Stimulated activated CD4-positive, alpha-beta T cell treated with anti-CD3 and anti-CD28 coated beads, TNF-alpha, amount 100 ng/mL, for 1 hour (primary cell): Measurements from ENCODE around the gene PACSIN2.
"Not testable (repeated sequence)": the region's sequence is repeated elsewhere in the genome, so short reads cannot be mapped to it uniquely, and the experiment has no call there.

Experiments
- DNase-seq, 3 donors: peaks; one replicate each; pipeline ENCODE4 v3.0.0-alpha.2; 2020; ENCODE audit warnings: low read depth in 3 of 3, low spot score in 1 of 3

The PACSIN2 gene

DNA sequence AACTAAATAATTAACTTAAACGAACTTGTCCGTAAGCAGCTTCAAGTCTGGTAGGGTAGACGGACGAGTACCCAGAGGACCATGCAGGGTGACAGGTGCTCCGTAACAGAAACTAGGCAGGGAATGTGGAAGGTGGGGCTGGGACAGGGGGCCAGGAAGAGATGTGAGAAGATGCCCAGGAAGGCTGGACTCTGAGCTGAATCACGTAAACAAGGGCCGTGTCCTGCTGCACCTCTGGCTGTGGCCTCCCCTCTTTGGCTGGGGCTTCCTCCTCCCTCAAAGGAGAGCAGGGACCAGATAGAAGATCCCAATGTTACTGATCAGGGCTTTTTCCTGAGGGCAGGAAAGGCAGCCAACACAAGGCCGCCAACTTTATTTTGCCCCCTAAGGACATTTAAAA lies 47.9 kb downstream of the PACSIN2 start:
- DNase-seq: no peak

DNA sequence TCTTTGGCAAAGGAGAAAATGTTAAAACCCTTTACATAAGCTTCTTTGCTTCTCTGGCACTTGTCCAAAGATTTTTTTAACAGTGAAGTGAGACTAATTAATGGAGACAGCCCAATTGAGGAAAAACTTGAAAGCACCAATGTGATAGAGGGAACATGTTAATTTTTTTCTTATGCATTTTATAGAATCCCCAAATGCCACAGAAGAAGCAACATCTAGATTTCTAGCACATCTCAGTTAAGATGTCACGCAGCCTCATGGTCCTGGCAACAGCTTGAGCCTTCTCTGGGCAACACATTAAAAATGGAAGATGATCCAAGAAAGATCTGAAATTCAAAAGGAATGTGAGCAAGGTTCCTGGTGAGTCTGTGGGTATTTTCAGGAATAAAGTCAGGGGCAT lies 48.5 kb downstream of the PACSIN2 start:
- no peak for DNase-seq

DNA sequence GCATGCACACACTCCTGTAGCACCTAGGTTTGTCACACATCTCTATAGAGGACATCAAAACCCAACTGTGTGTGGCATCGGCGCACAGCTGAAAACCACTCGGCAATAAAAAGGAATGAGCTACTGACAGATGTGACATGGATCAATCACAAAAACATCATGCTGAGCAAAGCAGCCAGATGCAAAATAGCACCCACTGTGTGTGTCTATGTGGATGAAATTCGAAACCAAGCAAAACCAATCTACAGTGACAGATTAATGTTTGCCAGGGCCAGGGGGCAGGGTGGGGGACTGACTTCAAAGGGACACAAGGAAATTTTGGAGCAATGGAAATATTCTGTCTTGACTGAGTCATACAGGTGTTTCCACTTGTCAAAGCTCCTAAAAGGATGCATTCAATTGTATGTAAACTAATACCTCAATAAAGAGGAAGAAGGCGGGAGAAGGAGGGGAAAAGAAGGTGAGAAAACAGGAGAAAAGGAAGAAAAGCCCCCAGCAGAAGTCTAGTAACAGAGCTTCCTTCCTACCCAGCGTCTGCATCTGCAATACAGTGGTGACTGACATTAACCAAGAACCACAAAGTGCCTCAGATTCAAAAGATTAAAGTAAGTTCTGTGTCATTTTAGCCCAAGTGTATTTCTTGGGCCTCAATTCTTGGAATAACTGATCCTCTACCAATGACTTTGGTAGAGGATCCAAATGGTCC lies 49.8 kb downstream of the PACSIN2 start:
- no peak for DNase-seq

DNA sequence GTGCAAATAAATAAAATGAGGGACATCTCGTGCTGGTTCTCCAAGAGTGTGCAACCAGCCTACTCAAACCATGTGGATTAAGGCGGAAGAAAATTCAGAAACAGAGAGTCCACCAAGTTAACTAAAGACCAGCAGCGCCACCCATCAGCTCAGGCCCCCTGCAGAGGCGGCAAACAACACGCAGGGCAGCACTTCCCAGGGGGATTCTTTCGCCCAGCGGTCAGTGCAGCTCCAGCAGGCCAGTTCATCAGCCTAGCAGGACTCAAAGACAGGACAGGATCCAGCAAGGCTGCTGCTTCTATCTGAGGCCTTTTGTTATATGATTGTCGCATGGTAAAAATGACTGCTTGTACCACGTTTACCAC lies 51.7 kb downstream of the PACSIN2 start:
- no peak for DNase-seq

DNA sequence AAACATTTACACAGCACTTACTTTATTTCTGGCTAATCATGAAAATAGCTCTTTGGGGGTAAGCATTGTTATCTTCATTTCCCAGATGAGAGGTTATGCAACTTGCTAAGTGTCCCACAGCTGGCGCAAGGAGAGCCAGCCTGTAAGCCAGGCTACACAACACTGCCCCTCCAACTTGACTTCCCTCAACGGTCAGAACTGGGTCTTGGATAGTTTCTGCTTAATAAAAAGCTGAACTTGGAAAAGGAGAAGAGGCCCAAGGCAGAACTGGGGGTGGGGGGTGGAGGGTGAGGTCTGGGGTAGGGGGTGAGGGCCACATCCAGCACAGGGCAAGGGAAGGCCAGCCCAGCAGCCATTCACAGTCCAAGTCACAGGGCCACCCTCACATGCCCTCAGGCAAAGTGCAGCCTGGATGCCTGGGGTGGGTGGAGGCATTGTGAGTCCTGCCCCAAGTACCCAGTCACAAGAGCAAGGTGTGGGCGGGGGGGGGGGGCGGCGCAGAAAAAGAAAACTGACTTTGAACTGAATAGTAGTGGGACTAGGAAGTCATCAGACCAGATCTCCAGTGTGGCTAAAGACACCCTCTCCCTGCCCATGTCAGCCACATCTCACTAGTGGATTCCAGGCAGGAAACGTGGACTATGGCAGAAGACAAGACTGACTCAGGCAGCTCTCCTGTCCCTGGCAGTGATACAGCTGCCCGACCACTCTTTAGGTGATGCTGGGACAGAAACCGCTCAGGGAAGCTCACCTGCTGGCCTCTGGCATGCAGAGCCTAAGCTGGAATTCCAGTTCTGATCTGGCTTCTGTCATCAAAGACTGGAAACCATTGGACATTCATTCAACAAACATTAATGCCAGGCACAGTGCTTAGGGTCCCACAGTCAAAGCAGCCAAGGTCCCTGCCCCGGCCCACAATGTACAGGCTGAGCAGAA lies 52.4 kb downstream of the PACSIN2 start:
- DNase-seq: no peak

DNA sequence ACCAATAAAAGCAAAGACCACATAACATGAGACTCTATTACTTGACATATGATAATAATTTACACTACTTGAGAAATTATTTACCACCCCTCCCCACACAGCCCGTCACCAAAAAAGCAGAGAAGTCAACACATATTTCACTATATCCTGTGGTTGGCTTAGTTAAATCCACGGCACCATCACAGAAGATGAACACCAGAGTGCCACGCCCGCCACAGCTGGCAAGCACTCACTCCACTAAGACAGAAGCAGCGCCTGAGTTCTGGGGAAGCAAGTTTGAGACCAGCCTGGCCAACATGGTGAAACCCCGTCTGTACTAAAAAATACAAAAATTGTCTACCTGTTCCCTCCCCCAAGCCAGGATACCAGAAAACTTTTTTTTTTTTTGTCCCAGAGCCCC lies 53.1 kb downstream of the PACSIN2 start:
- no peak for DNase-seq

DNA sequence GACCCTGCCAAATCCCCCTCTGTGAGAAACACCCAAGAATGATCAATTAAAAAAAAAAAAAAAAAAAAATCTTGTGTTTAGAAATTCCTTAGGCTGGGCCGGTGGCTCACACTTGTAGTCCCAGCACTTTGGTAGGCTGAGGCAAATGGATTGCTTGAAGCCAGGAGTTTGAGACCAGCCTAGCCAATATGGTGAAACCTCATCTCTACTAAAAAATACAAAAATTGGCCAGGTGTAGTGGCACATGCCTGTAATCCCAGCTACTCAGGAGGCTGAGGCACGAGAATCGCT lies 53.6 kb downstream of the PACSIN2 start:
- DNase-seq: not testable (repeated sequence)

DNA sequence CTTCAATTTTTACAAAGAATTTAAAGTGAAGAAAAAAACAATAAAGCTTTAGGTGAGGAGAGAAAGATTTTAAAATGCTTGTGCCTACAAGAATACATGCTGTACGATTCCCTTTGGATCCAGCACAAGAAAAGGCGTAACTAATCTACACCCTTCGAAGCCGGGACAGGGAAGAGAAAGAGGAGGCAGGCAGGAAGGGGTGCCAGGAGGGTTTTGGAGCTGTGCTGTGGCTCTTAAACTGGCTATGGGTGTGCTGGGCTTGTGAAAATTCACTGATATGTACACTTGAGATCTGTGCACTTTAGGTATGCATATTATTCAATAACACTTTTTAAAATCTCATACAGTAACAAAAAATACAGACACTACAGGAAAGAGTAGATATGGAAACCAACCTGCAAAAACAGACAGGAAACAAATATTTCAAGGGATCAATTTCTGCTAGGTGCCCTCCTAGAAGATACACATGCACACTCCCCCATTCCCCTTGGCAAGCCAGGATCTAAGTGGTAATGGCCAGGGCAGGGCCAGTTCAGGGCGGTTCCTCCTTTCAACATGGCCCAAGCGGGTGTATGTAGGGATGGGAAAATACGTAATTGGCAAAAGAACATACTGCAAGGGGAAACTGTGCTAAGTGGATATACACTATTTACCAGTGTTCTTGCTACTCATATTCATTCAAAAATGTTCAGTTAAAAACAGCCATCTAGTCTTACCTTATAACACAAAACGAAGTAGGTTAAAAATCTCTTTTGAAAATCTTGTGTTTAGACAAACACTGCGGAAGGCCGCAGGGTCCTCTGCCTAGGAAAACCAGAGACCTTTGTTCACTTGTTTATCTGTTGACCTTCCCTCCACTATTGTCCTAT lies 54.2 kb downstream of the PACSIN2 start:
- no peak for DNase-seq

DNA sequence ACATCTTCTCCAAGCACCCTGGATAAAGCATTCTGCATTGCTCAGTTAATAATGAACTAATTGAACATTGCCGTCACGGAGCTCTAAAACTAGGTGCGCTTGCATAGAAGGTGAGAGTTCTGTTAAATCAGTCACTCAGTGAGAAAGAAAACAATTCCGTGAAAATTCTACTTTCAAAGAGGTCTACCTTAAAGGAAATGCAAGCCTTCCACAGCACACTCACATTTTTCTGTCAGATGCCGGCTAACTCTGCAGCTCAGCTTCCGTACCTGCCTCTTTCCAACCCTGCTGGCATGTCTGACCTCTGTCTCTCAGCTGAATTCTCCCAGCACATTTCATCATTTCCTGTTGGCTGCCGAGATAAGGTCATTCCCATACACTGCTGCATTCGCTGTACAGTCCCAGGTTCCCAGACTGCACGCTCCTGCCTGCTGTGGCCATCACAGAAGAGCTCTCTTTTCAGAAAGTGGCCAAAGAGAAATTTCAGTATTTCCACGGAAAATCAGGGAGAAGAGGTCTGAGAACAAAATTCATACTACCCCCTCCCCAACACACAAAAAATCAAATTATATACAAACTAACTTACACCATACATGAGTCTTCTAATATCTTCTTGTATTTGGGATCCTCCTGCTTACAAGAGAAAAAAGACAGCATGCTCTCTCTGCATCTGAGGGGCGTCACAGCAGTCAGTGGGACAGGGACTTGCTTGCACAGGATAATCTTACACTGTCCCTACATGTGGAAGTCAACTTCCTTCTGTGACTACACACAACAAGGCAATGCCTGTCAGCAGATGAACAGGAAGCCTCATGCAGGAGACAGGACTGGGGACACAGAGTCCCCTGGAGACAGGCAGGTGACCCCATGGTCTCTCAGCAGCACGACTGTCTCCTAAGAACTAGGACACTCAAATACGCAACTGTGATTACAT lies 55.1 kb downstream of the PACSIN2 start:
- no peak for DNase-seq

DNA sequence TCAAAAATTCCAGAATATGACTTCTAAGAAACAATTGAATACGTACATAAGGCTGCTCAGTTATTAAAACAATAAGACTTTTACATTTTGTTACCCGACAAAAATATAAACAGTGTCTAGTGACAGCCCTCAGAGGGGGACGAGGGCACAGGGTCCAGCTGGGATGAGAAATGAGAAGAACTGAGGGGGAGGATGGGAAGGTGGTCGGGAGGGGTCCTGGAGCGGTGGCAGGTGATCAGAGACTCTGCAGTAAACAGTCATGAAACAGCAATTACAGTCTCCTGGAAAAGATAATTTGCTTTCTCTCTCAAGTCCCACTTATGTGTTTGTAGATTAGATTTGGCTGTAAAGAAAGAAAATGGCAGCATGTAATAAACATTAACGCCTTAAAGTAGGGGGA lies 56.0 kb downstream of the PACSIN2 start:
- DNase-seq: no peak

DNA sequence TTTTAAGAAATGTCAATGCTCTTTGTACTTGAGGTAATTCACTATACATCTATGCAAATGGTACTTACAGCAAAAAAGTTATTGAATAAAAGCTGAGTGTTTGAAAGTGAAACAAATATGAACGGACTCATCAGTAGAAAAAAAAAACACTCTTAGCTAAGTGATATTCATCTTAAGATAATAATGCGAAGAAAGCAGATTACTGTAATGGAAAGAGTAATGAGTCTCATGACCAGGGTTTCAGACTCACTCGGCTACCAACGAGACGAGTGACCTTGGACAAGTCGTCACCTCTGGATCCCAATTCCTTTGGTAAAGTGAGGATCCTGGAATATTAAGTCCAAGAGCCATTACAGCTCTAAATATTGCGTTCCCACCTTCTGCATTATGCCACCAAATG lies 57.0 kb downstream of the PACSIN2 start:
- no peak for DNase-seq

DNA sequence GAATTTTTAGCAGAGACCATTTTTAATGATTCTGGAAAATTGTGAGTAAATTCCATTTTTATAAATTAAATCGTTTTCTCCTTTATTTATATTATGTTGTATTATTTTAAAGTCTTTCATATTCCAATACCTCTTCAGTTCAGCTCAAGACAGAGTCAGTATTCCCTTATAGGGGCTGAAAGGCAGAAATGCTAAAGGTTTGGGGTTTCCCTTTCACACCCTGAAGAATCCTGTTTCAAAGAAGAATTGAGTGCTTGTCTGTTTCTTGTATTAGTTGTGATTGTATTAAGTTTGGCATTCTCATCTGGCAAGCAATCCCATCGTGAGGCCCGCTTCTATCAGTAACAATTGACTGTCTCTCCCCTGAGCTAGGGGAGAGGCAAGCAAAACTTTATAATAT lies 57.4 kb downstream of the PACSIN2 start:
- no peak for DNase-seq

DNA sequence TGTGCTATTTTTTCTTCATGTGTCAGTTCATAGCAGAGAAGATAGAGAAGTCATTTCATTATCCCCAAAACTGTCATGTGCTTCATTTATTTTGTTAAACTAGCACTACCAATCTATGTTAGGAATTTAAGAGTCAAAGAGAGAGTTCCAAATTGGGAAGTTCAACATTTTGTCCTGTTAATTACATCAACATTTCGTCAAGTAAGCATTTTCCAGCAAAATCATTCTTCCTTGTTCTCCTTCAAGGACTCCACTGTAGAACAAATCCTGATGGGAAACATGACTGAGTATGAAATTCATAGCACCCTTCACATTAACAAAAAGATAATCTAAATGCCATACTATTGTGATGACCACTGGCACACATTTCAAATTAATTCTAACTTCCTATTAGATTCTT lies 59.1 kb downstream of the PACSIN2 start:
- no peak for DNase-seq

DNA sequence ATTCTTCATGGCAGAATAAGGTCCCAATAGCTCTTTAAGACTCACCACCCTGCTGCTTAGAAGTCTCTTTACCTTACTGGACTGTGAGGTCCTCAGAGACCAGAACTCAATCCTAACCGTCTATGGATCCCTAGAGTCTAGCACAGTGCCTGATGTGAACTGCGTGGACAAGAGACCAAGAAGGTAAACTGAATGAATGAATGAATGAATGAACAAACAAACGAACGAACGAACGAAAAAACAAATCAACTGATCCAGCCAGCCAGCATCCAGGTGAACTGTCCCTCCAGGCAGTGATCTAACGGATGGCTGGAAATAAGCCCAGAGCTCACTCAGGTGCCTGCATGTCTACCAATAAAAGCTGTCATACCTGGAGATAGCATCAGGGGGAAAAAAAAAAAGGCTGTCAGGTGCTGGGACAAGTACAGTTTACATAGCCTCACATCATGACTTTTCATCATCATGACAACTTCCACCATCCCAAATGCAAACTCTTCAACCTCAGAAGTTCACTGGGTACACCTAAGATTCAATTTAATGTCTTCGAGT lies 59.8 kb downstream of the PACSIN2 start:
- DNase-seq: no peak

DNA sequence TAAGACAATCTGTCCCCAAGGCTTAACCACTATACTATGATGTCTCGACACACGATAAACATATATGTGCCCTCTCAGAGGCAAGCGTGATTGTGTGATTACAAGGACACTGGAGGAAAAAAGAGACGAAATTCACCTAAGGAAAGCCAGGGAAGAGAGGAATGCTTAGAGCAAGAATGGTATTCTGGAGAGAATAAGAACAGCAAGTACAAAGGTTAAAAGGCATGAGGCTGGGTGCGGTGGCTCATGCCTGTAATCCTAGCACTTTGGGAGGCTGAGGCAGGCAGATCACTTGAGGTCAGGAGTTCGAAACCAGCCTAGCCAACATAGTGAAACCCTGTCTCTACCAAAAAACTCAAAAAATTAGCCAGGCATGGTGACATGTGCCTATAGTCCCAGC lies 61.2 kb downstream of the PACSIN2 start:
- not testable (repeated sequence) for DNase-seq

DNA sequence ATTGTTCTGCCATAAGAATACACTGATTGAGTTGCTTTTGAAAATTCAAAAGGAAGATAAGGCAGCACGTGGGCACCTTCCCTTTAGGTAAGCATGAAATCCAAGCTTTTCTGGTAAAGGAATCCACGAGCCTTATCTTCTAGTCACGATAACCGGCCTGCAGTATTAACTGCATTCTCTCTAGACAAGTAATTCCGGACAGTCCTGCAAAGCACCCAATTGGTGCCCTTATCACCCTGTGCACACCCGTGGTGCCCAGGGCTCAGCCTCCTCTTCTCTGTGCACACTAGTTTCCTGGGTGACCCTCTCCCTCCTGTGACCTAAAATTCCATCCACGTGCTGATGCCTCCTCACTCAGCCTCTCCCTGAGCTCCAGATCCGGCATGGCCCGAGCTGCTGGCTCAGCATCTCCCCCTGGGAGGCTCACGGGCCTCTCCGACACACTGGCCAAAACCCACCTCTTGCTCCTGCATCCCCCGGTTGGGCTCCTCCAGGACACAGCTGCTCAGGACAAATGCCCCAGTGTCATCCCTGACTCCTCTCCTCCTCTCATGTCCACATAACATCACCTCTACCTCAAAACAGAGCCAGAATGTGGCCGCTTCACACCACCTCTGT lies 63.7 kb downstream of the PACSIN2 start:
- no peak for DNase-seq

DNA sequence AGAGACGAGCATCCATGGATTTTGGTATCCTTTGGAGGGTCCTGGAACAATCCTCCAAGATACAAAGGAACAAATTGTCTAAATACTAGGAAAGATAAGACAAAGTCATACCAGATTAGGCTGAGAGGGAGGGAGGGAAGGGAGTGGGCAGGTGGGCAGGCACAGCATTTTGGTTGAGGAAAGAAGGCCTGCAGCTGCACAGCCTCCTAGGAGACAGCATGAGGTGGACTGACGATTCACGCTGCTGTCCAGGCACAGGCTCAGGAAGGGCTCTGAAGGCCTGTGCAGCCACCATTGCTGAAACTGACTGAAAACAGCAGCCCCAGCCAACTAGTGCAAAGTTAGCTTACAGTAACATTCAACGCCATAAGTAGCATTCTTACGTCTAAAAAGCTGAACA lies 64.7 kb downstream of the PACSIN2 start:
- no peak for DNase-seq

DNA sequence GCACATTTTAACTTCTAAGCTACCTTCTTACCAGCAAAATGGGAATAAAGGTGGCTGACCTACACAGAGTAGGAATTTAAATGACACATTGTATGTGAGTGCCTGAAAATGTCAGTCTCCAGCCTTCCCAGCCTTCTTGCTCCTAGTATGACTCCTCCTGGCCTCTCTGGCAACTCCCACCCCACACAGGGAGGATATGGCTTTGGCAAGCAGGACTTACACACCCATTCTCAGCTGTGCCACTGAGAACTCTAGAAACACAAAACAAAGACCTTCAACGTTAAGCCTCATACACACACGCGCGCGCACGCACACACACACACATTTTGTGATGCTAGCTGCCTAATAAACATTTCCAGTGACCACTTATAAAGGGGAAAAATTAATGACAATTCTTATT lies 65.8 kb downstream of the PACSIN2 start:
- DNase-seq: no peak

DNA sequence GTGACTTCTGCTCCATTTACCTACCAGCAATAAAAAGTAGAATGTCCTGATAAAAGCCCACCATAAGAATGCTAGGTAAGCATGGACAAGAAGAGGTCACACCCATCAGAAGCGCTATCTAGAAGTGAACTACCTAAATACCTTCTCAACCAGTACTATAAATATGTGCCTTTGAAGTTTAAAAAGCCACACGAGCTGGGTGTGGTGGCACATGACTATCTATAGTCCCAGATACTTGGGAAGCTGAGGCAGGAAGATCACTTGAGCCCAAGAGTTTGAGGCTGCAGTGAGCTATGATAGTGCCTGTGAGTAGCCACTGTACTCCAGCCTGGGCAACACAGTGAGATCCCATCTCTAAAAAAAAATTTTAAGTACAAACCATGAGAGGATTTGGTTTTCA lies 66.7 kb downstream of the PACSIN2 start:
- no peak for DNase-seq
